ENCODE results near the gene SRGAP1. TPM values are rescaled to one million over a fixed set of nuclear protein-coding genes. Genes with fewer than 3 reads are reported as not detected.

Gene SRGAP1
- total RNA-seq, 3 donors from 2014 or later, result 12.2 to 23.9 (median 15.9) TPM

GRCh38 chr12:63940310-63941005 lies 96.0 kb downstream of the SRGAP1 start:
- Histone ChIP-seq H3K4me3 (no peak overlapping the region), H3K4me1 (ENCODE audit: low read depth) (no peaks in the 10 kb centered on the region), H3K36me3 (ENCODE audit: low read depth) (no peaks in the 10 kb centered on the region), H3K9me3 (no peaks in the 10 kb centered on the region)
- TF ChIP-seq, protein P1, sequence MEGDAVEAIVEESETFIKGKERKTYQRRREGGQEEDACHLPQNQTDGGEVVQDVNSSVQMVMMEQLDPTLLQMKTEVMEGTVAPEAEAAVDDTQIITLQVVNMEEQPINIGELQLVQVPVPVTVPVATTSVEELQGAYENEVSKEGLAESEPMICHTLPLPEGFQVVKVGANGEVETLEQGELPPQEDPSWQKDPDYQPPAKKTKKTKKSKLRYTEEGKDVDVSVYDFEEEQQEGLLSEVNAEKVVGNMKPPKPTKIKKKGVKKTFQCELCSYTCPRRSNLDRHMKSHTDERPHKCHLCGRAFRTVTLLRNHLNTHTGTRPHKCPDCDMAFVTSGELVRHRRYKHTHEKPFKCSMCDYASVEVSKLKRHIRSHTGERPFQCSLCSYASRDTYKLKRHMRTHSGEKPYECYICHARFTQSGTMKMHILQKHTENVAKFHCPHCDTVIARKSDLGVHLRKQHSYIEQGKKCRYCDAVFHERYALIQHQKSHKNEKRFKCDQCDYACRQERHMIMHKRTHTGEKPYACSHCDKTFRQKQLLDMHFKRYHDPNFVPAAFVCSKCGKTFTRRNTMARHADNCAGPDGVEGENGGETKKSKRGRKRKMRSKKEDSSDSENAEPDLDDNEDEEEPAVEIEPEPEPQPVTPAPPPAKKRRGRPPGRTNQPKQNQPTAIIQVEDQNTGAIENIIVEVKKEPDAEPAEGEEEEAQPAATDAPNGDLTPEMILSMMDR (IDR thresholded peaks at IDR 0.05), result no peak
- DNase-seq (no peak), ATAC-seq (no peak)
- intact Hi-C loops (cut with DNase I, micrococcal nuclease), result no loop called here

GRCh38 chr12:63941166-63941800 lies 96.8 kb downstream of the SRGAP1 start:
- Histone ChIP-seq H3K36me3 (ENCODE audit: low read depth) (no peaks in the 10 kb centered on the region), H3K4me1 (ENCODE audit: low read depth) (no peaks in the 10 kb centered on the region), H3K4me3 (no peak overlapping the region), H3K9me3 (no peaks in the 10 kb centered on the region)
- DNase-seq (no peak), ATAC-seq (no peak)
- TF ChIP-seq, protein P1 (IDR thresholded peaks at IDR 0.05), result no peak
- intact Hi-C loops (cut with DNase I, micrococcal nuclease), result no loop called here

DNA sequence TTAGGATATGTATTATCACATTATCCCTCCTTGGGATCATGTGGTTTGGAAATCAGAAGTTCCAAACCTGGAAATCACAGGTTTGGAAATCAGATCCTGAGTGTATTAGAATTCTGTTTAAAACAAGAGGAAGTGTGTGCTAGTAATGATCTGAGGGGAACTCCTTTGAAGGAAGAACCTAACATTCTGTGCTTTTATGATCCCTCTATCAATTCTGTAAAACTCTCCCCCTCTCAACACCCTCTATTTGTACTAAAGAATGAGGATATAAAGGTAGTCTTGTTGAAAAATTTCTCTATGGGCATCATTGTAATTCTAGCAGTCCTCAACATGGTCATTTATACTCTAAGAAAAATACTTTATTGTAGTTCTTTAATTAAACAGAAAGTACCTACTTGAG lies 97.4 kb downstream of the SRGAP1 start:
- H3K4me3 ChIP-seq, result no peak overlapping the region
- DNase-seq (no peak), ATAC-seq (no peak)
- TF ChIP-seq, protein P1 (IDR thresholded peaks at IDR 0.05), result no peak
- H3K9me3 ChIP-seq, result no peaks in the 10 kb centered on the region
- H3K36me3 ChIP-seq (ENCODE audit: low read depth), result no peaks in the 10 kb centered on the region
- intact Hi-C loops (cut with DNase I, micrococcal nuclease), result no loop called here
- H3K4me1 ChIP-seq (ENCODE audit: low read depth), result no peaks in the 10 kb centered on the region

GRCh38 chr12:63942464-63943241 lies 98.2 kb downstream of the SRGAP1 start:
- no peak overlapping the region for H3K4me3 ChIP-seq
- H3K4me1 ChIP-seq (ENCODE audit: low read depth), result no peaks in the 10 kb centered on the region
- ATAC-seq (no peak), DNase-seq (no peak)
- intact Hi-C loops (cut with DNase I, micrococcal nuclease), result no loop called here
- no peaks in the 10 kb centered on the region for H3K9me3 ChIP-seq
- H3K36me3 ChIP-seq (ENCODE audit: low read depth), result no peaks in the 10 kb centered on the region
- TF ChIP-seq, protein P1 (IDR thresholded peaks at IDR 0.05), result no peak

- no peak overlapping the region for H3K4me3 ChIP-seq
These were observed 99.6 kb downstream of the SRGAP1 start for GRCh38 chr12:63944034-63944579.

More at GRCh38 chr12:63944034-63944579, 99.6 kb downstream of the SRGAP1 start:
- H3K9me3 ChIP-seq, result no peaks in the 10 kb centered on the region
- DNase-seq, result no peak
- H3K4me1 ChIP-seq (ENCODE audit: low read depth), result no peaks in the 10 kb centered on the region
- no peaks in the 10 kb centered on the region for H3K36me3 ChIP-seq (ENCODE audit: low read depth)
- TF ChIP-seq, protein P1 (IDR thresholded peaks at IDR 0.05), result no peak
- intact Hi-C loops (cut with DNase I, micrococcal nuclease), result no loop called here
- no peak for ATAC-seq

All from mucosa of descending colon (tissue), 3 donors.